AG10803 (cell line): ENCODE measurements around the gene H2BW2.
"Not testable (repeated sequence)": the region's sequence is repeated elsewhere in the genome, so short reads cannot be mapped to it uniquely, and the experiment has no call there.

ENCODE experiments used
- DNase-seq: peaks from one replicate; pipeline ENCODE4 v3.0.0; 2010; ENCODE audit warnings: low read depth
- H3K4me3 ChIP-seq: 2 replicates; pipeline ENCODE4 v1.5.1; 2011; ENCODE audit warnings: mild to moderate bottlenecking, low read length, control low read depth
- CTCF ChIP-seq: conservative IDR thresholded peaks from 2 replicates; pipeline ENCODE4 v1.5.1; 2011; ENCODE audit warnings: mild to moderate bottlenecking, low read length, control low read depth, inconsistent platforms

Gene H2BW2

GRCh38 chrX:104039689-104040505, at the start of gene H2BW2:
TSS of gene H2BW2 (plus strand) at chrX:104039956. CDS start at chrX:104039995, 39 bp downstream.
- DNase-seq, result no peak
- no peak within 1 kb of the TSS for H3K4me3 ChIP-seq
- no peak for TF ChIP-seq CTCF

GRCh38 chrX:103999234-103999633, 40.5 kb upstream of the H2BW2 start:
- TF ChIP-seq CTCF, result no peak
- no peak for DNase-seq
- H3K4me3 ChIP-seq, result no peak overlapping the region

- no peak overlapping the region for H3K4me3 ChIP-seq
- TF ChIP-seq CTCF, result no peak
Observed at GRCh38 chrX:104008831-104009230, 30.9 kb upstream of the H2BW2 start.

GRCh38 chrX:104013158-104013557, 26.6 kb upstream of the H2BW2 start:
- H3K4me3 ChIP-seq, result no peak overlapping the region
- no peak for TF ChIP-seq CTCF
- DNase-seq, result no peak

More at GRCh38 chrX:104008831-104009230, 30.9 kb upstream of the H2BW2 start:
- no peak for DNase-seq

GRCh38 chrX:104013606-104014005, 26.1 kb upstream of the H2BW2 start, which contains the start of gene H2BW1:
TSS of gene H2BW1 (minus strand) at chrX:104013708. CDS start at chrX:104013576, 132 bp downstream.
- no peak for TF ChIP-seq CTCF
- no peak for DNase-seq
- no peak within 1 kb of the TSS for H3K4me3 ChIP-seq

- DNase-seq, result not testable (repeated sequence)
Observed at GRCh38 chrX:104015576-104015975, 24.2 kb upstream of the H2BW2 start.

GRCh38 chrX:104018126-104018525, 21.6 kb upstream of the H2BW2 start:
- TF ChIP-seq CTCF, result no peak
- DNase-seq, result no peak
- H3K4me3 ChIP-seq, result no peak overlapping the region

More at GRCh38 chrX:104015576-104015975, 24.2 kb upstream of the H2BW2 start:
- H3K4me3 ChIP-seq, result not testable (repeated sequence)
